ENCODE results near the gene ZYX. TPM values are rescaled to one million over a fixed set of nuclear protein-coding genes. Genes with fewer than 3 reads are reported as not detected.

The ZYX gene
- total RNA-seq, 4 donors from 2014 or later = 26.9 to 79.9 (median 56.7) TPM

GRCh38 chr7:143363016-143363937, 17.9 kb upstream of the ZYX start:
- no peak for TF ChIP-seq CTCF (IDR thresholded peaks at IDR 0.05; ENCODE audit: low read depth)

DNA sequence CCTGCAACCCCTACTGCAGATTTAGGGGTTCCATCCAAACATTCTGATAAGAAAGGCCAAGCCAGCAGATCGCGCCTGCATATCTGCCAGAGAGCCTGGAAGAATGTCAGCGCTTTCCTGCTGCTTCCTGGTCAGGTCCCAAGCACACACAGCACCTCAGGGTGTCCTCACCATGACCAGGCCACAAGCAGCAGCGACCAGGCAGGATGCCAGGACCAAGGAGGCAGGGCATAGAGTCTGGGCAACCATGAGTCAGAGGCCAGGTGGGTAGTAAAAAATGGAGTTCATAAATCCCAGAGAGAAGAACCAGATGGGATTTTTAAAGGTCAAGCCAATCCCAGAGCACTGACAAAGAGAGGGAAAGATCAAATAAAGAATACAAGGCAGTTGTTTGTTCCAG, 13.2 kb upstream of the ZYX start:
- no peak for TF ChIP-seq CTCF (IDR thresholded peaks at IDR 0.05; ENCODE audit: low read depth)

GRCh38 chr7:143368387-143368786, 12.8 kb upstream of the ZYX start:
- no peak for TF ChIP-seq CTCF (IDR thresholded peaks at IDR 0.05; ENCODE audit: low read depth)

- no peak for TF ChIP-seq CTCF (IDR thresholded peaks at IDR 0.05; ENCODE audit: low read depth)
Observed at GRCh38 chr7:143369678-143370651, 11.2 kb upstream of the ZYX start.

DNA sequence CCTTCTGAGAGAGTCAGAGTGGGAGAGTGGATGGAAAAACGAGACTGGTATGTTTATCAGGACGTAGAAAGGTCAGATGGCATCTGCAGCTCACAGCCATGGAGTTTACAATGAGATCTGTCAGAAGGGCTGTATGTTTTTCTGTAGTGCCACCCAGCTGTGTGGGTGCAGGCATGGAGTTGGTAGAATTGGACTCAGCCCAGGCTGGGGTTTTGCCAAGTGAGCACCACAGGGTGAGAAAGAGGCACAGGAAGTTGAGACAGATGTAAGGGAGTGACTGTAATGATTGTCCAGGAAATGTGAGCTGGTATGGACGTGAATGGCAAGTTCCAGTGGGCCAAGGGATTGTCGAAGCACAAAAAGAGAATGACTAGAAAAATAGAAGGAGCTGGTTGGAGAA, 9.1 kb upstream of the ZYX start:
- no peak for TF ChIP-seq CTCF (IDR thresholded peaks at IDR 0.05; ENCODE audit: low read depth)

DNA sequence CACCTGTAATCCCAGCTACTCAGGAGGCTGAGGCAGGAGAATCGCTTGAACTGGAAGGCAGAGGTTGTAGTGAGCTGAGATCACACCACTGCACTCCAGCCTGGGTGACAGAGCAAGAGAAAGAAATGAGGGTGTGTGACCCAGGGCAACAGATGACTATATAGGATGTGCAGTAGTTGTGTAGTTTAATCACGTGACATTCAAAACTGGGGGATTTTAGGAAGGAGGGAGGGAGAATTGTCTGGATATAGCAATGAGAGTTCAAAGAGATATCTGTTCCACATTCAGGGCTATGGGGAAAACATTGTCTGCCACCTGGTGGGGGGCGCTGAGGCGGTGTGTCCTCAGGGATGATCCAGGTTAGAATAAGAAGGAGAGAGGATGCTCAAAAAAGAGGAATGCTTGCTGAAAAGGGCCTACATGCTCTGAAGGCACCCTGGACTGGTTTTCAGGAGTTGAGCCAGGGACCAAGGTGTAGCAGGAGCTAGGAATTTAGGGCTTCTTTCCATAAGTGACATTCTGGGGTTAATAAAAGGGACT, 7.8 kb upstream of the ZYX start:
- TF ChIP-seq CTCF (IDR thresholded peaks at IDR 0.05; ENCODE audit: low read depth) = no peak
